Duodenal mucosa (tissue), 2 donors: Measurements from ENCODE around the gene GPALPP1.
"Not testable (repeated sequence)": the region's sequence is repeated elsewhere in the genome, so short reads cannot be mapped to it uniquely, and the experiment has no call there.

ENCODE experiments used
- H3K27ac ChIP-seq: one replicate; pipeline ENCODE4 v1.7.0; 2013; ENCODE audit warnings: low read depth, low read length
- H3K27me3 ChIP-seq, 2 donors: one replicate each; pipeline ENCODE4 v1.7.0; 2013; ENCODE audit warnings: low read length in 2 of 2, control low read depth in 1 of 2; ENCODE audit not compliant: insufficient read depth in 2 of 2, control insufficient read depth in 1 of 2
- H3K36me3 ChIP-seq, 2 donors: one replicate each; pipeline ENCODE4 v1.7.0; 2013; ENCODE audit warnings: low read length in 2 of 2, control low read depth in 1 of 2; ENCODE audit not compliant: insufficient read depth in 2 of 2, control insufficient read depth in 1 of 2
- H3K4me1 ChIP-seq, 2 donors: one replicate each; pipeline ENCODE4 v1.7.0; 2013; ENCODE audit warnings: low read length in 2 of 2, control low read depth in 1 of 2; ENCODE audit not compliant: insufficient read depth in 2 of 2, control insufficient read depth in 1 of 2
- H3K4me3 ChIP-seq, 2 donors: one replicate each; pipeline ENCODE4 v1.7.0; 2013; ENCODE audit warnings: low read length in 2 of 2, low read depth in 1 of 2
- H3K9ac ChIP-seq, 2 donors: one replicate each; pipeline ENCODE4 v1.7.0; 2013; ENCODE audit warnings: low read length in 2 of 2, low read depth in 1 of 2
- H3K9me3 ChIP-seq, 2 donors: one replicate each; pipeline ENCODE4 v1.7.0; 2013; ENCODE audit warnings: low read length in 2 of 2, control low read depth in 1 of 2; ENCODE audit not compliant: control insufficient read depth in 1 of 2

The GPALPP1 gene, protein sequence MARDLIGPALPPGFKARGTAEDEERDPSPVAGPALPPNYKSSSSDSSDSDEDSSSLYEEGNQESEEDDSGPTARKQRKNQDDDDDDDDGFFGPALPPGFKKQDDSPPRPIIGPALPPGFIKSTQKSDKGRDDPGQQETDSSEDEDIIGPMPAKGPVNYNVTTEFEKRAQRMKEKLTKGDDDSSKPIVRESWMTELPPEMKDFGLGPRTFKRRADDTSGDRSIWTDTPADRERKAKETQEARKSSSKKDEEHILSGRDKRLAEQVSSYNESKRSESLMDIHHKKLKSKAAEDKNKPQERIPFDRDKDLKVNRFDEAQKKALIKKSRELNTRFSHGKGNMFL

GRCh38 chr13:44989071-44989889 is at the start of gene GPALPP1, which contains the start of gene NUFIP1:
Gene GPALPP1 (plus strand): TSS chr13:44989538. CDS start chr13:44989655, 117 bp downstream.
Gene NUFIP1 (minus strand): TSS chr13:44989471. CDS start chr13:44989436, 35 bp downstream.
- H3K27ac ChIP-seq, result peak within 1 kb of the TSS; percentile 73
- peak within 1 kb of the TSS; percentile 93 to 98 for H3K4me3 ChIP-seq
- no peaks in the 10 kb centered on the region for H3K9me3 ChIP-seq
- H3K36me3 ChIP-seq, result peaks cover 0 to 7% of the 10 kb centered on the region in 2 donors
- peaks cover 19 to 21% of the 10 kb centered on the region in 2 donors for H3K4me1 ChIP-seq
- H3K27me3 ChIP-seq, result no peaks in the 10 kb centered on the region
- H3K9ac ChIP-seq, result peak within 1 kb of the TSS; percentile 65 to 95

DNA sequence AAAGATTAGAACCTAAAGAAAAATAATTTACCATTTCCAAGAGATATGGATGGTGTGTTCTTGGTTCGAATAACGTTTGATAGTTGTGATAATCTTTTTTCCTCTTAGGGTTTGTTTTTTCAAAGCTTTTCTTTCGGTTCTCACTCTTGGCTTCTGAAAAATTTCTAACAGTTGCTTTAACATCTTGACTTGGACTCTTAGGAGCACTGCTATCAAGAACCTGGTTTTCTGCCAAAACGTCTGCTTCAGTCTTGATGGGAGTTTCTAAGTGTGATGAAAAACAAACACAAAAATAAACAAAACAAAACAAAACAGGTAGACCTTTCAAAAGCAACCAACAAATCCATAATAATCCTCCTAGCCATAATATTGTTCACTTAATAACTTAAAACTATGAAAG is 45.9 kb upstream of the GPALPP1 start:
- not testable (repeated sequence) for H3K9ac ChIP-seq, H3K4me3 ChIP-seq, H3K27ac ChIP-seq, H3K36me3 ChIP-seq, H3K9me3 ChIP-seq, H3K27me3 ChIP-seq, H3K4me1 ChIP-seq

- peaks cover 3 to 4% of the 10 kb centered on the region in 2 donors for H3K36me3 ChIP-seq
- no peaks in the 10 kb centered on the region for H3K9me3 ChIP-seq
- no peak overlapping the region for H3K9ac ChIP-seq
- no peak overlapping the region for H3K27ac ChIP-seq
- no peaks in the 10 kb centered on the region for H3K4me1 ChIP-seq
- H3K27me3 ChIP-seq, result no peaks in the 10 kb centered on the region
- H3K4me3 ChIP-seq, result no peak overlapping the region
Measured at GRCh38 chr13:44951184-44951583, 38.2 kb upstream of the GPALPP1 start.

GRCh38 chr13:44952671-44953070 is 36.7 kb upstream of the GPALPP1 start:
- Histone ChIP-seq H3K4me1 (no peaks in the 10 kb centered on the region), H3K4me3 (no peak overlapping the region), H3K36me3 (peaks cover 3 to 4% of the 10 kb centered on the region in 2 donors), H3K27me3 (no peaks in the 10 kb centered on the region), H3K9me3 (no peaks in the 10 kb centered on the region), H3K9ac (no peak overlapping the region), H3K27ac (no peak overlapping the region)

DNA sequence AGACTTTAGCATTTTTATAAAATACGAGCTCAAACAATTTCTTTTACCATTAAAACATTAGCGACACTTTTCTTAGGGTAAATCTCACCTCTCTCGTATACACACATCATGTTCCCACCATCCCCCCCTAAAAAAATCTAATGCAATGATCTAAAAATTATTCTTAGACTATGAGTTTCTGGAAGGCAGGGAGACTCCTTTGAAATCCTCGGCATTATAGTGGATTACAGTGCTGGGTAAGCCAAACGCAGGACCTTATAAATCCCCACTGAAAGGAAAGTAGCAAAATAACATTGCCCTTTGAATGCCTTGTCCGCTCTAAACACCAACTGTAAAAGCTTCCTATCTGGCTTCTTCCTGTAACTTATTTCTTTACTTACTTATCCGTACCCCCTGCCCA is 35.1 kb upstream of the GPALPP1 start:
- Histone ChIP-seq H3K27me3 (no peaks in the 10 kb centered on the region), H3K9me3 (no peaks in the 10 kb centered on the region), H3K4me1 (no peaks in the 10 kb centered on the region), H3K4me3 (no peak overlapping the region), H3K36me3 (peaks cover 3 to 4% of the 10 kb centered on the region in 2 donors), H3K27ac (no peak overlapping the region), H3K9ac (no peak overlapping the region)

- peaks cover 0 to under 1% of the 10 kb centered on the region in 2 donors for H3K36me3 ChIP-seq
- no peak overlapping the region for H3K27ac ChIP-seq
- H3K9ac ChIP-seq, result no peak overlapping the region
- no peak overlapping the region for H3K4me3 ChIP-seq
- H3K27me3 ChIP-seq, result no peaks in the 10 kb centered on the region
- H3K4me1 ChIP-seq, result no peaks in the 10 kb centered on the region
- H3K9me3 ChIP-seq, result no peaks in the 10 kb centered on the region
Measured at GRCh38 chr13:44955406-44955805, 33.9 kb upstream of the GPALPP1 start.

DNA sequence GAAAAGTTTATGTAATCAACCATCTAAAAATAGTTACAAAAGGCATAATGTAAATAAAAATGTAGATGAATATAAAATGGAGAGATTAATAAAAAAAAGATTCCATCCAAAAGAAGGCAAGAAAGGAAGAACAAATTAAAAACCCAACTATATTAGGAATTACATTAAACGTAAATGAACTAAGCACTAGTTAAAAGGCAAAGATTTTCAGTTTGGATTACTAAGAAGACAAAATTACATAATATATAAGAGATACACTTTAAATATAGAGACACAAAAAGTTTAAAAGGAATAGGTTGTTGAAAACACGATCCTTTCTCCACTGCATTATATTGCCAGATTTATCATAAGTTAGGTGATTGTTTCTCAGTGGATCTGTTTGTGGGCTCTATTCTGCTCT is 27.3 kb upstream of the GPALPP1 start:
- Histone ChIP-seq H3K27ac (no peak overlapping the region), H3K36me3 (peaks cover 11 to 28% of the 10 kb centered on the region in 2 donors), H3K4me1 (no peaks in the 10 kb centered on the region), H3K4me3 (no peak overlapping the region), H3K9me3 (peaks cover 3 to 17% of the 10 kb centered on the region in 2 donors), H3K27me3 (no peaks in the 10 kb centered on the region), H3K9ac (no peak overlapping the region)

GRCh38 chr13:44967704-44968433 is 21.5 kb upstream of the GPALPP1 start:
- Histone ChIP-seq H3K9me3 (peaks cover 0 to 2% of the 10 kb centered on the region in 2 donors), H3K4me1 (peaks cover 5 to 16% of the 10 kb centered on the region in 2 donors), H3K27ac (no peak overlapping the region), H3K27me3 (no peaks in the 10 kb centered on the region), H3K9ac (no peak overlapping the region), H3K4me3 (no peak overlapping the region), H3K36me3 (peaks cover 2 to 21% of the 10 kb centered on the region in 2 donors)

DNA sequence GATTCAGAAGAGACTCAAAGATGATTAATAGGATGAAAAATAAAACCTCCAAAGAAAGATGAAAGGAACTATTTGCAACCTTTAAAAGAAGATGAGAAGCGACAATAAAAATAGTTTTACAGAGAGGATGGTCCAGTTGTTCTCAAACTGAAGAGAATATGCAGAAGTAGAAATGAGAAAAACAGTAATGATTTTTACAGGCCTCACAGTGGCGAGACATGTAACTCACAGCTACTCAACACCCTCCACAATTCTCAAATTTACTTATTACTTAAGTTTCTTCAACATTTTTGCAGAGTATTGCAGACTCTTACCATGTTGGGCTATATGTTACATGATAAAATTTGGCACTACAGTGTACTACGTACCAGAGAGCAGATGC is 20.9 kb upstream of the GPALPP1 start:
- Histone ChIP-seq H3K9me3 (no peaks in the 10 kb centered on the region), H3K4me3 (no peak overlapping the region), H3K27ac (no peak overlapping the region), H3K27me3 (no peaks in the 10 kb centered on the region), H3K36me3 (peaks cover 0 to 19% of the 10 kb centered on the region in 2 donors), H3K4me1 (peaks cover 5 to 16% of the 10 kb centered on the region in 2 donors), H3K9ac (no peak overlapping the region)
